Neural cell (in vitro differentiated cells): ENCODE results near the gene GIMAP8.

ENCODE experiments used
- EP300 ChIP-seq: fragments of 450-650 bp; conservative IDR thresholded peaks from 2 replicates; pipeline ENCODE4 v1.6.1; 2014; ENCODE audit warnings: antibody characterized with exemption, mild to moderate bottlenecking, moderate library complexity; ENCODE audit not compliant: poor library complexity, severe bottlenecking
- EZH2 ChIP-seq: fragments of 200-600, 300-800 bp; shearing (Covaris generic), sonication (generic); IDR thresholded peaks from 2 replicates; pipeline ENCODE4 v1.6.1; 2014; ENCODE audit warnings: antibody characterized with exemption, low read length, borderline replicate concordance, mild to moderate bottlenecking; ENCODE audit not compliant: insufficient read depth, poor library complexity, severe bottlenecking
- MXI1 ChIP-seq: fragments of 450-650 bp; conservative IDR thresholded peaks from 2 replicates; pipeline ENCODE4 v1.6.1; 2014; ENCODE audit warnings: antibody characterized with exemption, mild to moderate bottlenecking; ENCODE audit not compliant: poor library complexity, severe bottlenecking
- POLR2AphosphoS5 ChIP-seq: IDR thresholded peaks from 2 replicates; pipeline ENCODE4 v1.6.1; 2012
- RAD21 ChIP-seq: fragments of 450-650 bp; conservative IDR thresholded peaks from 2 replicates; pipeline ENCODE4 v1.6.1; 2014; ENCODE audit warnings: antibody characterized with exemption, mild to moderate bottlenecking, moderate library complexity
- SMC3 ChIP-seq: fragments of 450-650 bp; conservative IDR thresholded peaks from 2 replicates; pipeline ENCODE4 v1.6.1; 2014; ENCODE audit warnings: antibody characterized with exemption, mild to moderate bottlenecking, moderate library complexity; ENCODE audit not compliant: poor library complexity
- TAF1 ChIP-seq: IDR thresholded peaks from 2 replicates; pipeline ENCODE4 v1.6.1; 2012; ENCODE audit warnings: low read depth
- TF ChIP-seq, protein P1 (sequence below): fragments of 450-650 bp; IDR thresholded peaks from 2 replicates; pipeline ENCODE4 v1.5.1; 2014; ENCODE audit warnings: antibody characterized with exemption, mild to moderate bottlenecking, moderate library complexity; ENCODE audit not compliant: poor library complexity, severe bottlenecking
- TF ChIP-seq, protein P2 (sequence below): IDR thresholded peaks from 2 replicates; pipeline ENCODE4 v1.6.1; 2012; ENCODE audit warnings: borderline replicate concordance

DNA sequence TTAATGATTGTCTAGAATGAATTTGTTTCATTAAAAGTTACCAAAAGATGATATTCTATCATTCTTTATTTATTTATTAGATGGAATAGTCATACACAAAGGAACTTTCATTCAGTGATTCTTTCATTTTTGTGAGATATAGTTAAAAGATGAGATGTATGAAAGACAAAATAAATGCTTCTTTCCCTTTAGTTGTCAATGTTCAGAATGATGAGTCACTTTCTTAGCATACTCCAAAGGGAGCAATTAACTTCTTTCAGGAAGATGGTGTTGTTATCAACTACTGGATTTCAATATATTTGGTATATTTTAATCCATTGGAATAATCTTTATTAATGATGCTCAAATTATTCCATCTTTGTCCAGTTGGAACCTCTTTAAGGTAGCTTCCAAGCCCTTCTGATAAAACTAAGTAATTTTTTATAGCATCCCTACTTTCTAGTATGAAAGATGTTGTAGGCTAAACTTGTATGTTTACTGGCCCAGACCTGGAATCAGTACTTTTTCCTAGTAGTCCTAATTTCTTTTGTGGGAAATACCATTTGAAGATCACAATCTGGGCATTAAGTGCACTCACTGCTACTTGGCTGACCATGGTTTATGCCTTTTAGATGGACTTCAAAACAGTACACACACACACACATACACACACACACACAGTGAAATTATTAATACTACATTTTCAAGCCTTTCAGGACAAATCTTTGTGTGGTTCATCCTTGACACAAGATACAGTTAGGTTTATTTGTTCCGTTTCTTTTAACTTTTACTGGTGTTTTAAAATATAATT lies 66.7 kb downstream of the GIMAP8 start:
- TF ChIP-seq, protein P1, sequence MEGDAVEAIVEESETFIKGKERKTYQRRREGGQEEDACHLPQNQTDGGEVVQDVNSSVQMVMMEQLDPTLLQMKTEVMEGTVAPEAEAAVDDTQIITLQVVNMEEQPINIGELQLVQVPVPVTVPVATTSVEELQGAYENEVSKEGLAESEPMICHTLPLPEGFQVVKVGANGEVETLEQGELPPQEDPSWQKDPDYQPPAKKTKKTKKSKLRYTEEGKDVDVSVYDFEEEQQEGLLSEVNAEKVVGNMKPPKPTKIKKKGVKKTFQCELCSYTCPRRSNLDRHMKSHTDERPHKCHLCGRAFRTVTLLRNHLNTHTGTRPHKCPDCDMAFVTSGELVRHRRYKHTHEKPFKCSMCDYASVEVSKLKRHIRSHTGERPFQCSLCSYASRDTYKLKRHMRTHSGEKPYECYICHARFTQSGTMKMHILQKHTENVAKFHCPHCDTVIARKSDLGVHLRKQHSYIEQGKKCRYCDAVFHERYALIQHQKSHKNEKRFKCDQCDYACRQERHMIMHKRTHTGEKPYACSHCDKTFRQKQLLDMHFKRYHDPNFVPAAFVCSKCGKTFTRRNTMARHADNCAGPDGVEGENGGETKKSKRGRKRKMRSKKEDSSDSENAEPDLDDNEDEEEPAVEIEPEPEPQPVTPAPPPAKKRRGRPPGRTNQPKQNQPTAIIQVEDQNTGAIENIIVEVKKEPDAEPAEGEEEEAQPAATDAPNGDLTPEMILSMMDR, result no peak
- TF ChIP-seq MXI1, result no peak
- TF ChIP-seq EP300, result no peak
- no peak for TF ChIP-seq SMC3
- TF ChIP-seq TAF1, result no peak
- TF ChIP-seq EZH2, result no peak
- TF ChIP-seq, protein P2, sequence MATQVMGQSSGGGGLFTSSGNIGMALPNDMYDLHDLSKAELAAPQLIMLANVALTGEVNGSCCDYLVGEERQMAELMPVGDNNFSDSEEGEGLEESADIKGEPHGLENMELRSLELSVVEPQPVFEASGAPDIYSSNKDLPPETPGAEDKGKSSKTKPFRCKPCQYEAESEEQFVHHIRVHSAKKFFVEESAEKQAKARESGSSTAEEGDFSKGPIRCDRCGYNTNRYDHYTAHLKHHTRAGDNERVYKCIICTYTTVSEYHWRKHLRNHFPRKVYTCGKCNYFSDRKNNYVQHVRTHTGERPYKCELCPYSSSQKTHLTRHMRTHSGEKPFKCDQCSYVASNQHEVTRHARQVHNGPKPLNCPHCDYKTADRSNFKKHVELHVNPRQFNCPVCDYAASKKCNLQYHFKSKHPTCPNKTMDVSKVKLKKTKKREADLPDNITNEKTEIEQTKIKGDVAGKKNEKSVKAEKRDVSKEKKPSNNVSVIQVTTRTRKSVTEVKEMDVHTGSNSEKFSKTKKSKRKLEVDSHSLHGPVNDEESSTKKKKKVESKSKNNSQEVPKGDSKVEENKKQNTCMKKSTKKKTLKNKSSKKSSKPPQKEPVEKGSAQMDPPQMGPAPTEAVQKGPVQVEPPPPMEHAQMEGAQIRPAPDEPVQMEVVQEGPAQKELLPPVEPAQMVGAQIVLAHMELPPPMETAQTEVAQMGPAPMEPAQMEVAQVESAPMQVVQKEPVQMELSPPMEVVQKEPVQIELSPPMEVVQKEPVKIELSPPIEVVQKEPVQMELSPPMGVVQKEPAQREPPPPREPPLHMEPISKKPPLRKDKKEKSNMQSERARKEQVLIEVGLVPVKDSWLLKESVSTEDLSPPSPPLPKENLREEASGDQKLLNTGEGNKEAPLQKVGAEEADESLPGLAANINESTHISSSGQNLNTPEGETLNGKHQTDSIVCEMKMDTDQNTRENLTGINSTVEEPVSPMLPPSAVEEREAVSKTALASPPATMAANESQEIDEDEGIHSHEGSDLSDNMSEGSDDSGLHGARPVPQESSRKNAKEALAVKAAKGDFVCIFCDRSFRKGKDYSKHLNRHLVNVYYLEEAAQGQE, result no peak
- TF ChIP-seq RAD21, result no peak
- no peak for TF ChIP-seq POLR2AphosphoS5
